Activated CD4-positive, alpha-beta T cell treated with anti-CD3 and anti-CD28 coated beads, Interleukin-2, amount 10 ng/mL, durations not matched to agents 24 days and 14 days (primary cell): ENCODE measurements around the gene SYT17. TPM values are rescaled to one million over a fixed set of nuclear protein-coding genes. Genes with fewer than 3 reads are reported as not detected.
A peak's percentile ranks its signal among the peaks of the same experiment; 100 is the strongest.

Experiments used
- DNase-seq: peaks from one replicate; pipeline ENCODE4 v3.0.0; 2022
- H3K27ac Mint-ChIP-seq: one replicate; pipeline ENCODE4 v1.8.0; 2022; ENCODE audit warnings: mild to moderate bottlenecking, mixed read lengths
- H3K27me3 Mint-ChIP-seq: one replicate; pipeline ENCODE4 v1.8.0; 2022; ENCODE audit warnings: mixed read lengths
- H3K36me3 Mint-ChIP-seq: one replicate; pipeline ENCODE4 v1.8.0; 2022; ENCODE audit warnings: low read depth, mild to moderate bottlenecking, mixed read lengths
- H3K4me1 Mint-ChIP-seq: one replicate; pipeline ENCODE4 v1.8.0; 2021; ENCODE audit warnings: mixed read lengths
- H3K4me3 Mint-ChIP-seq: one replicate; pipeline ENCODE4 v1.8.0; 2022; ENCODE audit warnings: mild to moderate bottlenecking, moderate library complexity, mixed read lengths
- H3K9me3 Mint-ChIP-seq: one replicate; pipeline ENCODE4 v1.8.0; 2021; ENCODE audit warnings: mixed read lengths
- intact Hi-C: fragments of 100-400 bp; cut with micrococcal nuclease; formaldehyde crosslinking; loops from one replicate; pipeline ENCODE4 v1.15.1; 2023
- total RNA-seq: library from RNA; stranded (reverse); gene quantifications from 2 replicates; pipeline ENCODE4 v1.2.3, GENCODE V29; 2022

SYT17 gene
- total RNA-seq, 1 donor from 2014 or later = 1.3 TPM

DNA sequence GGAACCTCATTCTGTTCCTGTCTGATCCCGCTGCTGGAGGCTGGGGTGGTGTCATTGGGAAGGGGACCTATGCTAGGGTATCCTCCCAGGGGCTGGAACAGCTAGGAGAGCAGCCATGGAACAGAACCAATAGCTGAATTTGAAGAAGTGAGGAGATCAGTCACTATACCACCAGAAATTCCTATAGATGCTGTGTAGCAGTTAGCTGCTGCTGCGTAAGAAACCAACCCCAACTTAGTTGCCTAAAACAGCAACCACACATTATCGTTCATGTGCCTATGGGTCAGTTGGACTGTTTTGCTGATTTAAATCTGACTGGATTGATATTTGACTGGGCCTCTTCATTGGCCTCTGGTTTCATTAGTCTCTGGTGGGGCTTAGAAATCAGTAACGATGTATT is 20.4 kb upstream of the SYT17 start:
- Mint-ChIP-seq H3K4me3 (no peak overlapping the region), H3K27ac (no peak overlapping the region), H3K4me1 (no peaks in the 10 kb centered on the region), H3K36me3 (no peaks in the 10 kb centered on the region), H3K27me3 (peaks cover 25% of the 10 kb centered on the region), H3K9me3 (no peaks in the 10 kb centered on the region)
- no peak for DNase-seq
- intact Hi-C loops = no loop called here

- peaks cover 27% of the 10 kb centered on the region for H3K27me3 Mint-ChIP-seq
- no peaks in the 10 kb centered on the region for H3K9me3 Mint-ChIP-seq
- H3K36me3 Mint-ChIP-seq = no peaks in the 10 kb centered on the region
- DNase-seq = no peak
- intact Hi-C loops = no loop called here
- no peaks in the 10 kb centered on the region for H3K4me1 Mint-ChIP-seq
- no peak overlapping the region for H3K27ac Mint-ChIP-seq
- H3K4me3 Mint-ChIP-seq = no peak overlapping the region
Measured at GRCh38 chr16:19148189-19148588, 19.9 kb upstream of the SYT17 start.

DNA sequence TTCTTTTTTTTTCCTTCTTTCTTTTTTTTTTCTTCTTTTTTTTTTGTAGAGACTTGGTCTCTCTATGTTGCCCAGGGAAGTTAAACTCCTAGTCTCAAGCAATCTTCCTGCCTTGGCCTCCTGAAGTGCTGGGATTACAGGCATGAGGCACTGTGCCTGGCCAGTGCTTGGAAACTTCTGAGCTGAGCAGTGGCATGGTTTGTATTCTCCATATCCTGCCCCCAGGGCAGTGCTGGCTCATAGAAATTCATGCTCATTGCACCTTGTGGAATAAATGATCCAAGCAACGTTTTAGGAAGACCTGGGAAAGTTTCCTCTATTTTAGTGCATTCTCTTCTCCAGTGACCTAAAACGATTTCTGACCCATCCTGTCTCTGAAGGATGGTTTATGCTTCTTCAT is 16.7 kb upstream of the SYT17 start:
- Mint-ChIP-seq H3K4me3 (no peak overlapping the region), H3K4me1 (peaks cover 2% of the 10 kb centered on the region), H3K9me3 (peaks cover 5% of the 10 kb centered on the region), H3K36me3 (no peaks in the 10 kb centered on the region), H3K27me3 (peaks cover 22% of the 10 kb centered on the region), H3K27ac (no peak overlapping the region)
- intact Hi-C loops = no loop called here
- no peak for DNase-seq

DNA sequence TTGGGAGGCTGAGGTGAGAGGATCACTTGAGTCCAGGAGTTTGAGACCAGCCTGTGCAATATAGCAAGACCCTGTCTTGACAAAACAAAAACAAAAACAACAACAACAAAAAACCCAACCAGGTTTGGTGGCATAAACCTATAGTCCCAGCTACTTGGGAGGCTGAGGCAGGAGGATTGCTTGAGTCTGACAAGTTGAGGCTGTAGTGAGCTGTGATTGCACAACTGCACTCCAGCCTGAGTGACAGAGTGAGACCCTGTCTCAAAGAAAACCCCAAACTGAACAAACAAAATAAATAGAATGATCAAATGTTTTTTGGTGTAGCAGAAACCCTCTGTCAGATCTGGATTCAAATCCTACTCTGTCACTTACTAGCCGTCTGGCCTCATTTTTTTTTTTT is 16.0 kb upstream of the SYT17 start:
- H3K36me3 Mint-ChIP-seq = no peaks in the 10 kb centered on the region
- no peak for DNase-seq
- H3K9me3 Mint-ChIP-seq = peaks cover 6% of the 10 kb centered on the region
- no peak overlapping the region for H3K4me3 Mint-ChIP-seq
- peaks cover 2% of the 10 kb centered on the region for H3K4me1 Mint-ChIP-seq
- H3K27me3 Mint-ChIP-seq = peaks cover 24% of the 10 kb centered on the region
- no peak overlapping the region for H3K27ac Mint-ChIP-seq
- intact Hi-C loops = no loop called here

DNA sequence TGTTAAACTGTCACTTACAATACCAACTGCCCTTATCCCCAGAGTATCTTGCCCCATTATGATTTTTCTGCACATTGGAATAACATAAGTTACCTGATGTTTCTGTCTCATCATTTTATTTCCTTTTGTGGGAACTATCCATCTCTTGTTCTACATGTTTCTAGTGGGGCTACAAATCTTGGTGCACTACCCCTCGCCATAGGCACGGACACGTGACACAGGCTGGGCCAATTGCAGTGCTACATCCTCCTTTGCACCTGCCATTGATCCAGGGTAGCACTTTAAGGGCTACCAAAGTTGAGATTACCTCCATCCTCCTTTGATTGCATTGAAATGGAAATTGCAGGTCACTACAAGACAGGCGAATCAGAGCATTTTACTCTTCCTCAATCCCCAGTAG is 14.2 kb upstream of the SYT17 start:
- H3K27me3 Mint-ChIP-seq = peaks cover 24% of the 10 kb centered on the region
- no peak overlapping the region for H3K4me3 Mint-ChIP-seq
- H3K9me3 Mint-ChIP-seq = peaks cover 6% of the 10 kb centered on the region
- H3K4me1 Mint-ChIP-seq = peaks cover 2% of the 10 kb centered on the region
- no peak overlapping the region for H3K27ac Mint-ChIP-seq
- DNase-seq = no peak
- no peaks in the 10 kb centered on the region for H3K36me3 Mint-ChIP-seq
- intact Hi-C loops = no loop called here

DNA sequence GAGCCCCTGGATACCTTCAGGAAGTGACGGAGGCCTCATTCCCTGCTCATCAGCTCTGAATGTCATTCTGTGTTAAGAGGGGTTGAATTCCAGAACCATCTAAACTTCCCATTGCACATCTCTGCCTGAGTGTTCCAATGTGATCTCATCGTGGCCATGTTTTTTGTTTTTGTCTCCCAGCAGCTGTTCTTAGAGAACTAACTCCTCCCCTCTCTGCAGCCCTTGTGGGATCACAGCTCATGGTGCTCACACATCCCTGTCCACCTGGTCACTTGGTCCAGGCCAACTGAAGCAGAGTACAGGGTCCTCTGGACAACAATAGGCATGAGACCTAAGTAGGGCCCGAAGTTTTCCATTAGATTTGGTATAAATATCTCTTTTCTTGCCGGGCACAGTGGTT is 6.0 kb upstream of the SYT17 start:
- intact Hi-C loops = no loop called here
- Mint-ChIP-seq H3K9me3 (no peaks in the 10 kb centered on the region), H3K27me3 (peaks cover 10% of the 10 kb centered on the region), H3K4me1 (peaks cover 2% of the 10 kb centered on the region), H3K27ac (no peak overlapping the region), H3K4me3 (no peak overlapping the region), H3K36me3 (no peaks in the 10 kb centered on the region)
- DNase-seq = no peak

DNA sequence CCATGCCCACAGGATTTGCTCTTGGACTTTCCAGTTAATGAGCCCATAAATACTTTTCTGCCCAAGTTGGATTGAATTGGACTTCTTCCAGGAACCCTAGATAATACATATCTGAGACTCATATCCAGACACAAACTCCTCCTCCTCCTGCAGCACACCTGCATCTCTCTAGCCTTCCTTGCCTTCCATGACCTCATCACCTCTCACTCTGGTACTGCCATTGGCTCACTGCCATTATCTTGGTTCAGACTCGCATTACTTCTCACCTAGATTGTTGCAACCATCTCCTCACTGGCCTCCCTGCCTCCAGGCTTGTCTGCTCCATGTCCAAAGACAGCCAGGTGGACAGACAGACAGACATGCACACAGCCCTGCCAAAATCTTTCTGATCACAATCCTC is 4.8 kb upstream of the SYT17 start:
- Mint-ChIP-seq H3K27ac (no peak overlapping the region), H3K27me3 (peaks cover 10% of the 10 kb centered on the region), H3K4me3 (no peak overlapping the region), H3K9me3 (no peaks in the 10 kb centered on the region), H3K4me1 (peaks cover 2% of the 10 kb centered on the region), H3K36me3 (no peaks in the 10 kb centered on the region)
- intact Hi-C loops = no loop called here
- no peak for DNase-seq

DNA sequence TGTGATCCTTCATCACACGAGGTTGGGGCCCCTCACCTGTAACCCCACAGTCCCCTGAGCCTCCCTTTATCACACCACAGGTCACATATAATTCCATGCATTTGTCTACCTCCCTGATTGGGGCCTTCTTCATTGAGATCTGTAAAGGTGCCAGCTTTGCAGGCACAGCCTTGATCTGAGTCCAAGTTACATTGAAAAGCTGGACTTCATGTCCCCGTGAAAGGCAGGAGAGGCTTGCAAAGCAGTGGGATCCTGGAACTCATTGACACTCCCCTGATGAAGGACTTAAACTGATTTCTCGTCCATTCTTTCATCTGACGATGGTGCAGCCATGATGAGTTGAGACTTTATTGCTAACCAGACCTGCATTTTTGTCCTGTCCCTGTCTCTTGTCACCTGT is 3.8 kb upstream of the SYT17 start:
- H3K4me1 Mint-ChIP-seq = peaks cover 2% of the 10 kb centered on the region
- H3K27me3 Mint-ChIP-seq = peaks cover 11% of the 10 kb centered on the region
- no peak for DNase-seq
- H3K27ac Mint-ChIP-seq = no peak overlapping the region
- no peaks in the 10 kb centered on the region for H3K36me3 Mint-ChIP-seq
- H3K9me3 Mint-ChIP-seq = no peaks in the 10 kb centered on the region
- intact Hi-C loops = no loop called here
- H3K4me3 Mint-ChIP-seq = no peak overlapping the region

DNA sequence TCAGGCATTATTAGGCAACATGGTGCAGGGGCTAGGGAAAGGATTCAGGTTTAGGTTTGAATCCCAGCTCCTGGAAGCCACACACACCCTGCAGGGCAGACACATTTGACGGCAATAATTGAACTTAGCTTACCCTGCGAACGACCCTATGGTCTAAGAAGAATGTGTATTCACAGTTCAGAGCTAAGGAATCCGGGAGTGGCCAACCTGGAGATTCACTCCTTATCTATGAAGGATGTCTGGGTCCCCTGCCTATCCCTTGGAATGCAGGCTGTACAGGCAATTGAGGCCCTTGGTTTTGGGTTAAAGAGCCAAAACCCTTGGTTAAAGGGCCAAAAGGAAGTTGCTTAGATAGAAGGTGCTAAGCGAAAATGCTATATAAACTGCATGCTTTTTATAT is 2.9 kb upstream of the SYT17 start:
- H3K4me3 Mint-ChIP-seq = no peak overlapping the region
- H3K36me3 Mint-ChIP-seq = no peaks in the 10 kb centered on the region
- H3K9me3 Mint-ChIP-seq = no peaks in the 10 kb centered on the region
- H3K27me3 Mint-ChIP-seq = peaks cover 19% of the 10 kb centered on the region
- DNase-seq = no peak
- no peak overlapping the region for H3K27ac Mint-ChIP-seq
- peaks cover 2% of the 10 kb centered on the region for H3K4me1 Mint-ChIP-seq
- intact Hi-C loops = loop anchor here (5.0 kb wide), 2 partner anchors 33 to 48 kb away; no protein-coding TSS in a partner anchor

- no peak for DNase-seq
- Mint-ChIP-seq H3K36me3 (no peaks in the 10 kb centered on the region), H3K4me3 (no peak overlapping the region), H3K27me3 (peaks cover 26% of the 10 kb centered on the region), H3K4me1 (peaks cover 2% of the 10 kb centered on the region), H3K9me3 (no peaks in the 10 kb centered on the region), H3K27ac (no peak overlapping the region)
- intact Hi-C loops = loop anchor here (2.0 to 5.0 kb wide), 3 partner anchors 34 to 80 kb away; no protein-coding TSS in a partner anchor
Measured at GRCh38 chr16:19166500-19166899, 1.5 kb upstream of the SYT17 start.

GRCh38 chr16:19168371-19169081 is 486 bp downstream of the SYT17 start:
- no peak for DNase-seq
- intact Hi-C loops = loop anchor here (5.0 kb wide), 2 partner anchors 36 to 51 kb away; no protein-coding TSS in a partner anchor
- Mint-ChIP-seq H3K27ac (no peak overlapping the region), H3K36me3 (no peaks in the 10 kb centered on the region), H3K4me3 (peak overlapping the region; percentile 47), H3K27me3 (peaks cover 31% of the 10 kb centered on the region), H3K9me3 (no peaks in the 10 kb centered on the region), H3K4me1 (peaks cover 2% of the 10 kb centered on the region)

DNA sequence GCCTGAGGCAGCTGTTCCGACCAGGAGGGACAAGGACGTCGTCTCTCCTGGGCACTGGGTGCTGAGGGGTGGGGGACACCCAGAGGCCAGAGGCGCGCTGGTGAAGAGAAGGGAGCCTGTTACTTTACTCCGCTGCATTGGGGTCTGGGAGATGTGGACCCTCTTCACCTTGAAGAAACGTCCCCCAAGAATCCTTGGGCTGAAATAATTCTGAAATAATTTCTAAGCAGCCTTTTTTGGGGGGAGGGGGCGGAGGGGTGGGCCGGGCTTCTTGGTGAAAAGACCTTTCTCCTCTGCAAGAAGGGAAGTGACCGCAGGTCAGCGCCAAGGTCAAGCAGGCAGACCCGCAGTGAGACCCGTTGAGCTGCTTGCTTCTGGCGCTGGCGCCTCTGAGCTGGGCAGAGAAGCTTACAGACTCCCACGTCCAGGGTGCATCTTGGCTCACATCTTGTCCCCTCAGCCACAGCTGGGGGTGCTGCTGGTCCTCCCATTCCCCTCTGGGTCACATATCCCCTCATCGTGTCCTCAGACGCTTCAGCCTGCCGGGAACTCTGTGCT is 1.1 kb downstream of the SYT17 start:
- H3K36me3 Mint-ChIP-seq = no peaks in the 10 kb centered on the region
- peaks cover 29% of the 10 kb centered on the region for H3K27me3 Mint-ChIP-seq
- intact Hi-C loops = loop anchor here (5.0 kb wide), 2 partner anchors 37 to 52 kb away; no protein-coding TSS in a partner anchor
- no peak for DNase-seq
- peak overlapping the region; percentile 4 for H3K4me3 Mint-ChIP-seq
- H3K27ac Mint-ChIP-seq = no peak overlapping the region
- peaks cover under 1% of the 10 kb centered on the region for H3K4me1 Mint-ChIP-seq
- H3K9me3 Mint-ChIP-seq = no peaks in the 10 kb centered on the region

GRCh38 chr16:19170043-19170655 is 2.1 kb downstream of the SYT17 start:
- no peak overlapping the region for H3K27ac Mint-ChIP-seq
- peaks cover 30% of the 10 kb centered on the region for H3K27me3 Mint-ChIP-seq
- no peak overlapping the region for H3K4me3 Mint-ChIP-seq
- H3K36me3 Mint-ChIP-seq = no peaks in the 10 kb centered on the region
- intact Hi-C loops = no loop called here
- no peaks in the 10 kb centered on the region for H3K4me1 Mint-ChIP-seq
- no peak for DNase-seq
- no peaks in the 10 kb centered on the region for H3K9me3 Mint-ChIP-seq

GRCh38 chr16:19172098-19172780 is 4.2 kb downstream of the SYT17 start:
- no peaks in the 10 kb centered on the region for H3K9me3 Mint-ChIP-seq
- H3K4me3 Mint-ChIP-seq = no peak overlapping the region
- peaks cover 31% of the 10 kb centered on the region for H3K27me3 Mint-ChIP-seq
- no peaks in the 10 kb centered on the region for H3K36me3 Mint-ChIP-seq
- no peak overlapping the region for H3K27ac Mint-ChIP-seq
- H3K4me1 Mint-ChIP-seq = no peaks in the 10 kb centered on the region
- no peak for DNase-seq
- intact Hi-C loops = no loop called here
